ENCODE measurements around the gene HSPA1L.
"Not testable (repeated sequence)": the region's sequence is repeated elsewhere in the genome, so short reads cannot be mapped to it uniquely, and the experiment has no call there.

The HSPA1L gene

GRCh38 chr6:31815025-31815838 lies at the start of gene HSPA1L, which contains the start of gene HSPA1A:
TSS of gene HSPA1L (minus strand) at chr6:31815283. CDS start at chr6:31811972, 3,311 bp downstream.
TSS of gene HSPA1A (plus strand) at chr6:31815543. CDS start at chr6:31815757, 214 bp downstream.
- DNase-seq (ENCODE audit: low read depth in 1 of 2, low spot score in 1 of 2) = peak in 1 of 2 donors; percentile 36

- no peak for DNase-seq (ENCODE audit: low read depth in 1 of 2, low spot score in 1 of 2)
Observed at GRCh38 chr6:31864818-31865204, 49.7 kb upstream of the HSPA1L start.

GRCh38 chr6:31864123-31864562 lies 49.1 kb upstream of the HSPA1L start:
- DNase-seq (ENCODE audit: low read depth in 1 of 2, low spot score in 1 of 2) = not testable (repeated sequence)

GRCh38 chr6:31862344-31863235 lies 47.5 kb upstream of the HSPA1L start, which contains the start of gene NEU1:
TSS of gene NEU1 (minus strand) at chr6:31862821. CDS start at chr6:31862776, 45 bp downstream.
- peak; percentile 92 to 98 for DNase-seq (ENCODE audit: low read depth in 1 of 2, low spot score in 1 of 2)

- no peak for DNase-seq (ENCODE audit: low read depth in 1 of 2, low spot score in 1 of 2)
Observed at GRCh38 chr6:31861919-31862343, 46.8 kb upstream of the HSPA1L start.

GRCh38 chr6:31861150-31861549 lies 46.1 kb upstream of the HSPA1L start:
- DNase-seq (ENCODE audit: low read depth in 1 of 2, low spot score in 1 of 2) = no peak

GRCh38 chr6:31860349-31860748 lies 45.3 kb upstream of the HSPA1L start:
- no peak for DNase-seq (ENCODE audit: low read depth in 1 of 2, low spot score in 1 of 2)

- DNase-seq (ENCODE audit: low read depth in 1 of 2, low spot score in 1 of 2) = no peak
Observed at GRCh38 chr6:31859923-31860322, 44.8 kb upstream of the HSPA1L start.

GRCh38 chr6:31858707-31859106 lies 43.6 kb upstream of the HSPA1L start:
- no peak for DNase-seq (ENCODE audit: low read depth in 1 of 2, low spot score in 1 of 2)

GRCh38 chr6:31857774-31858173 lies 42.7 kb upstream of the HSPA1L start:
- DNase-seq (ENCODE audit: low read depth in 1 of 2, low spot score in 1 of 2) = not testable (repeated sequence)

- not testable (repeated sequence) for DNase-seq (ENCODE audit: low read depth in 1 of 2, low spot score in 1 of 2)
Observed at GRCh38 chr6:31851980-31852718, 37.1 kb upstream of the HSPA1L start.

GRCh38 chr6:31851485-31851832 lies 36.4 kb upstream of the HSPA1L start:
- DNase-seq (ENCODE audit: low read depth in 1 of 2, low spot score in 1 of 2) = no peak

GRCh38 chr6:31850765-31851484 lies 35.8 kb upstream of the HSPA1L start:
- DNase-seq (ENCODE audit: low read depth in 1 of 2, low spot score in 1 of 2) = no peak

- DNase-seq (ENCODE audit: low read depth in 1 of 2, low spot score in 1 of 2) = no peak
Observed at GRCh38 chr6:31847276-31847978, 32.3 kb upstream of the HSPA1L start.

GRCh38 chr6:31844507-31844906 lies 29.4 kb upstream of the HSPA1L start:
- DNase-seq (ENCODE audit: low read depth in 1 of 2, low spot score in 1 of 2) = no peak

GRCh38 chr6:31842053-31842452 lies 27.0 kb upstream of the HSPA1L start:
- DNase-seq (ENCODE audit: low read depth in 1 of 2, low spot score in 1 of 2) = no peak

- not testable (repeated sequence) for DNase-seq (ENCODE audit: low read depth in 1 of 2, low spot score in 1 of 2)
Observed at GRCh38 chr6:31839779-31840126, 24.7 kb upstream of the HSPA1L start.

GRCh38 chr6:31838968-31839367 lies 23.9 kb upstream of the HSPA1L start:
- no peak for DNase-seq (ENCODE audit: low read depth in 1 of 2, low spot score in 1 of 2)

GRCh38 chr6:31838114-31838553 lies 23.1 kb upstream of the HSPA1L start:
- not testable (repeated sequence) for DNase-seq (ENCODE audit: low read depth in 1 of 2, low spot score in 1 of 2)

All from stimulated activated CD4-positive, alpha-beta T cell treated with anti-CD3 and anti-CD28 coated beads, Interleukin-15, amount 100 ng/mL, for 1 hour (primary cell).